ENCODE measurements around the gene HDAC9.

DNA sequence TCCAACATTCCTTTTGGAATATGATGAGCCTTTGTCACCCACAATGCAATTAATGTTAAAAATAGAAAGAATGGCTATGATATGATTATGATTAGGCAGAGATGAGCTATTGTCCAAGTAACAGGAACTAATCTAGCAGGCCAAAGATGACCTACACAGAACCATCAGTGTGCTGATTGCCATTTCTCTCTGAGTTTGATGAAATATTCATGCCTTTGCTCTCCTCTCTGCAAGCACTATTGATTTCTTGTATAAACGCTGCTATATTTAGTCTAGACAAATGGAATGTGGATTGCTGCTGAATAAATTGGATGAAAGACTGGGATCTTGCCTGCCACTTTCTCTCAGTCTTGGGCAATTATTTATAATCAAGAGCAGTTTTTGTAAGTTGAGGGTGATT is 85.4 kb downstream of the HDAC9 start:
- TF ChIP-seq, protein P1, sequence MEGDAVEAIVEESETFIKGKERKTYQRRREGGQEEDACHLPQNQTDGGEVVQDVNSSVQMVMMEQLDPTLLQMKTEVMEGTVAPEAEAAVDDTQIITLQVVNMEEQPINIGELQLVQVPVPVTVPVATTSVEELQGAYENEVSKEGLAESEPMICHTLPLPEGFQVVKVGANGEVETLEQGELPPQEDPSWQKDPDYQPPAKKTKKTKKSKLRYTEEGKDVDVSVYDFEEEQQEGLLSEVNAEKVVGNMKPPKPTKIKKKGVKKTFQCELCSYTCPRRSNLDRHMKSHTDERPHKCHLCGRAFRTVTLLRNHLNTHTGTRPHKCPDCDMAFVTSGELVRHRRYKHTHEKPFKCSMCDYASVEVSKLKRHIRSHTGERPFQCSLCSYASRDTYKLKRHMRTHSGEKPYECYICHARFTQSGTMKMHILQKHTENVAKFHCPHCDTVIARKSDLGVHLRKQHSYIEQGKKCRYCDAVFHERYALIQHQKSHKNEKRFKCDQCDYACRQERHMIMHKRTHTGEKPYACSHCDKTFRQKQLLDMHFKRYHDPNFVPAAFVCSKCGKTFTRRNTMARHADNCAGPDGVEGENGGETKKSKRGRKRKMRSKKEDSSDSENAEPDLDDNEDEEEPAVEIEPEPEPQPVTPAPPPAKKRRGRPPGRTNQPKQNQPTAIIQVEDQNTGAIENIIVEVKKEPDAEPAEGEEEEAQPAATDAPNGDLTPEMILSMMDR (IDR thresholded peaks at IDR 0.05; ENCODE audit: low read depth, low read length, poor library complexity, severe bottlenecking), result no peak
- no peak for TF ChIP-seq EZH2phosphoT487 (IDR thresholded peaks at IDR 0.05; ENCODE audit: borderline replicate concordance, low read length)

All from DOHH2 (cell line).